GM23338 (cell line): ENCODE measurements around the gene EPHB3. TPM values are rescaled to one million over a fixed set of nuclear protein-coding genes. Genes with fewer than 3 reads are reported as not detected.
A peak's percentile ranks its signal among the peaks of the same experiment; 100 is the strongest.

Experiments used
- ATAC-seq: fragments of 200-7000 bp; cut with Tn5 transposase; 3 replicates; pipeline ENCODE4 v1.9.1; 2020
- DNase-seq: peaks from one replicate; pipeline ENCODE4 v3.0.0-alpha.2; 2015; ENCODE audit warnings: low spot score
- H2AFZ ChIP-seq: fragments of 200-600 bp; sonication (generic); 2 replicates; pipeline ENCODE4 v1.8.0; 2016; ENCODE audit warnings: antibody characterized with exemption, mild to moderate bottlenecking, moderate library complexity
- H3F3A ChIP-seq: fragments of 200-600 bp; sonication (generic); replicated peaks from 2 replicates; pipeline ENCODE4 v1.8.0; 2017; ENCODE audit warnings: antibody characterized with exemption, mixed run types, low read depth
- H3K27ac ChIP-seq: fragments of 200-600 bp; sonication (generic); 2 replicates; pipeline ENCODE4 v1.6.1; 2016; ENCODE audit warnings: low read depth
- H3K27me3 ChIP-seq: fragments of 200-600 bp; sonication (generic); 2 replicates; pipeline ENCODE4 v1.8.0; 2016; ENCODE audit warnings: mild to moderate bottlenecking, mixed run types, moderate library complexity; ENCODE audit not compliant: insufficient read depth
- H3K36me3 ChIP-seq: fragments of 200-600 bp; sonication (generic); 2 replicates; pipeline ENCODE4 v1.8.0; 2016; ENCODE audit warnings: mild to moderate bottlenecking; ENCODE audit not compliant: insufficient read depth
- H3K4me1 ChIP-seq: fragments of 200-600 bp; sonication (generic); 2 replicates; pipeline ENCODE4 v1.8.0; 2016; ENCODE audit warnings: mild to moderate bottlenecking, moderate library complexity; ENCODE audit not compliant: insufficient read depth
- H3K4me2 ChIP-seq: fragments of 200-600 bp; sonication (generic); 2 replicates; pipeline ENCODE4 v1.7.1; 2017; ENCODE audit warnings: mixed run types
- H3K4me3 ChIP-seq: fragments of 200-600 bp; sonication (generic); 2 replicates; pipeline ENCODE4 v1.6.1; 2016; ENCODE audit warnings: mixed run types
- H3K79me2 ChIP-seq: fragments of 200-600 bp; sonication (generic); replicated peaks from 2 replicates; pipeline ENCODE4 v1.8.0; 2017; ENCODE audit warnings: mild to moderate bottlenecking; ENCODE audit not compliant: insufficient read depth
- H3K9me2 ChIP-seq: fragments of 200-600 bp; sonication (generic); 2 replicates; pipeline ENCODE4 v1.8.0; 2017; ENCODE audit not compliant: insufficient read depth
- H4K20me1 ChIP-seq: fragments of 200-600 bp; sonication (generic); replicated peaks from 2 replicates; pipeline ENCODE4 v1.8.0; 2017; ENCODE audit warnings: mild to moderate bottlenecking; ENCODE audit not compliant: insufficient read depth
- H3K27ac Mint-ChIP-seq: 2 replicates; pipeline ENCODE4 v1.8.0; 2020; ENCODE audit warnings: inconsistent platforms, mild to moderate bottlenecking, moderate library complexity, mixed read lengths
- H3K27me3 Mint-ChIP-seq: 3 replicates; pipeline ENCODE4 v1.8.0; 2022; ENCODE audit warnings: low read depth, mild to moderate bottlenecking, moderate library complexity, mixed read lengths, inconsistent platforms; ENCODE audit not compliant: insufficient read depth, poor library complexity
- H3K36me3 Mint-ChIP-seq: 3 replicates; pipeline ENCODE4 v1.8.0; 2021; ENCODE audit warnings: low read depth, mild to moderate bottlenecking, inconsistent platforms, moderate library complexity, mixed read lengths
- H3K4me1 Mint-ChIP-seq: 3 replicates; pipeline ENCODE4 v1.8.0; 2020; ENCODE audit warnings: mild to moderate bottlenecking, inconsistent platforms, mixed read lengths
- H3K4me3 Mint-ChIP-seq: 3 replicates; pipeline ENCODE4 v1.8.0; 2021; ENCODE audit warnings: moderate library complexity, mild to moderate bottlenecking, inconsistent platforms, mixed read lengths
- H3K9me3 Mint-ChIP-seq: 3 replicates; pipeline ENCODE4 v1.8.0; 2020; ENCODE audit warnings: moderate library complexity, mild to moderate bottlenecking, inconsistent platforms, mixed read lengths
- EZH2 ChIP-seq: fragments of 200-600 bp; sonication (generic); IDR thresholded peaks from one replicate; pipeline ENCODE4 v1.8.0; 2017; ENCODE audit warnings: antibody characterized with exemption, mild to moderate bottlenecking, low read depth; ENCODE audit not compliant: unreplicated experiment
- NANOG ChIP-seq: IDR thresholded peaks from 2 replicates; pipeline ENCODE4 v1.6.1; 2016; ENCODE audit warnings: antibody characterized with exemption, borderline replicate concordance
- ZNF331 ChIP-seq: fragments of 250-450 bp; sonication (Bioruptor Pico); IDR thresholded peaks from 2 replicates; pipeline ENCODE4 v1.5.0; 2020; ENCODE audit warnings: low read depth, mild to moderate bottlenecking, moderate library complexity
- polyA plus RNA-seq: library from polyadenylated mRNA; unstranded; fragments of >200 nt; fragmentation: Nextera tagmentation; extraction: Ambion mirVana; gene quantifications from 2 replicates; pipeline ENCODE4 v1.2.1, GENCODE V29; 2016
- total RNA-seq: library from RNA; depleted of rRNA; stranded (reverse); fragments of >200 nt; shearing (Covaris generic); gene quantifications from 2 replicates; pipeline ENCODE4 v1.2.3, GENCODE V29; 2014
- TF ChIP-seq, protein P1 (sequence below), 2 experiments: fragments of 200-600 bp in 1 of 2; sonication (generic) in 1 of 2; conservative IDR thresholded peaks; 2 replicates each; pipeline versions ENCODE4 v1.5.1 to v1.6.1; 2016 to 2017; ENCODE audit warnings: antibody characterized with exemption in 2 of 2, low read depth in 2 of 2, mild to moderate bottlenecking in 2 of 2, moderate library complexity in 1 of 2
- TF ChIP-seq, protein P2 (sequence below): fragments of 250-450 bp; sonication (Bioruptor Pico); IDR thresholded peaks from 2 replicates; pipeline ENCODE4 v1.5.0; 2020; ENCODE audit warnings: mild to moderate bottlenecking, moderate library complexity
- TF ChIP-seq, protein P3 (sequence below): IDR thresholded peaks from one replicate; pipeline ENCODE4 v1.6.1; 2018; ENCODE audit warnings: antibody characterized with exemption; ENCODE audit not compliant: unreplicated experiment

The EPHB3 gene
- total and polyA plus RNA-seq, 2 experiments from 2014 or later = 0.57 to 2.0 TPM

DNA sequence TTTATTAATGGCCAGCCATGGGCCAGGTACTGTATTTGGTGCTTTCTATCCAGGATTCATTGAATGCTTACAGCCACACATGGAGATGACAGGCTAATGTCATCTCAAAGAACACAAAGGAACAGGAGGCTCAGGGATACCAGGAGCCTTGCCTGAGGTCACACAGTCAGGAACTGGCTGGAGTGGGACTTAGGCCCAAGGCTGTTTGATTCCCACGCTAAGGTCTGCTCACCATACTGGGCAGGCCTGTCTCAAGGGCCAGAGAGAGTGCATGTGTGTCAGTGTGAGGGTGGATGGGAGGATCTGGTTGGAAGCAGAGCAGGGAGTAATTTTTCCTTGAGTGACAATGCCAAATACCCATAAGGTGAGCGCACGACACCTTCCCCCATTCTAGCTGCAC is 37.6 kb downstream of the EPHB3 start:
- ATAC-seq = no peak
- Histone ChIP-seq H3K79me2 (no peaks in the 10 kb centered on the region), H3K9me2 (no peaks in the 10 kb centered on the region), H3K27ac (no peak overlapping the region), H3K4me3 (no peak overlapping the region), H3K4me1 (peaks cover 46% of the 10 kb centered on the region), H3F3A (peaks cover 15% of the 10 kb centered on the region), H3K4me2 (no peak overlapping the region), H2AFZ (no peak overlapping the region), H3K27me3 (peaks cover 74% of the 10 kb centered on the region), H3K36me3 (no peaks in the 10 kb centered on the region), H4K20me1 (peaks cover 6% of the 10 kb centered on the region; the same call in 1 of the 2 replicates)
- Mint-ChIP-seq H3K4me1 (peaks cover 47% of the 10 kb centered on the region), H3K9me3 (no peaks in the 10 kb centered on the region; the same call in 2 of the 3 replicates), H3K27ac (no peak overlapping the region), H3K36me3 (no peaks in the 10 kb centered on the region), H3K27me3 (peaks cover 55% of the 10 kb centered on the region), H3K4me3 (no peak overlapping the region)
- no peak for DNase-seq
- TF ChIP-seq NANOG (no peak), ZNF331 (CRISPR knock-in tag) (no peak), EZH2 (no peak)
- TF ChIP-seq, protein P1, sequence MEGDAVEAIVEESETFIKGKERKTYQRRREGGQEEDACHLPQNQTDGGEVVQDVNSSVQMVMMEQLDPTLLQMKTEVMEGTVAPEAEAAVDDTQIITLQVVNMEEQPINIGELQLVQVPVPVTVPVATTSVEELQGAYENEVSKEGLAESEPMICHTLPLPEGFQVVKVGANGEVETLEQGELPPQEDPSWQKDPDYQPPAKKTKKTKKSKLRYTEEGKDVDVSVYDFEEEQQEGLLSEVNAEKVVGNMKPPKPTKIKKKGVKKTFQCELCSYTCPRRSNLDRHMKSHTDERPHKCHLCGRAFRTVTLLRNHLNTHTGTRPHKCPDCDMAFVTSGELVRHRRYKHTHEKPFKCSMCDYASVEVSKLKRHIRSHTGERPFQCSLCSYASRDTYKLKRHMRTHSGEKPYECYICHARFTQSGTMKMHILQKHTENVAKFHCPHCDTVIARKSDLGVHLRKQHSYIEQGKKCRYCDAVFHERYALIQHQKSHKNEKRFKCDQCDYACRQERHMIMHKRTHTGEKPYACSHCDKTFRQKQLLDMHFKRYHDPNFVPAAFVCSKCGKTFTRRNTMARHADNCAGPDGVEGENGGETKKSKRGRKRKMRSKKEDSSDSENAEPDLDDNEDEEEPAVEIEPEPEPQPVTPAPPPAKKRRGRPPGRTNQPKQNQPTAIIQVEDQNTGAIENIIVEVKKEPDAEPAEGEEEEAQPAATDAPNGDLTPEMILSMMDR (conservative IDR thresholded peaks at IDR 0.05; ENCODE audit: low read depth in 2 of 2) = no peak

DNA sequence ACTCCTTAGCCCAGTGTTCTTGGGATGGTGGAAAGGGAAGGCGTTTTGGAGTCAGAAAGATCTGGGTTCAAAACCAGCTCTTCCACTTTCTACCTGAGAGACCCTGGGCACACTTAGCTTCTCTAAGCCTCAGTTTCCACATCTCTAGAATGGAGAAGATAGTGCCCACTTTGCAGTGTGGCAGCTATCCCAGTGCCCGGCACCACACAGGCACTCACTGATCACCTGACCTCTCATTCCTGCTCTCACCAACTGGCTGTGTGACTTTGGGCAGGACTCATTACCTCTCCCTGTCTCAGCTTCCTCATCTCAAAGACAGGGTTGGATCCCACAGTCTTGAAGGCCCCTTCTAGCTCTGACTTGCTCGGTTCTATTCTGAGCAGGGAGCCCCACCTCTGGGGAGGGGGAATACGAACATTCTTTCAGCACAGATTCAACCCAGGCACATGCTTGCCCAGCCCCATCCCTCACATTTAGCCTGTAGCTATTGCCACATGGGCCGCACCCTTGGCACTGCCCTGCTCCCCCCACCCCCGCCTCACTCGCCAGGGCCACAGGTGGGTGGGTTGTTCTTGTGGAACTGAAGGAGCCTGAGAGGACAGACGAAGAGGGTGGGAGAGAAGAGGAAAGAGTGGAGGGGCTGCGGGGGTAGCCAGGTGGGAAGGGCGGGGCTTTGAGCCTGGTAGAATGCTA is 39.2 kb downstream of the EPHB3 start:
- H3K79me2 ChIP-seq = no peaks in the 10 kb centered on the region
- peaks cover 38% of the 10 kb centered on the region for H3K4me1 ChIP-seq
- DNase-seq = no peak
- H3K27me3 ChIP-seq = peaks cover 78% of the 10 kb centered on the region
- peaks cover 23% of the 10 kb centered on the region for H3F3A ChIP-seq
- no peaks in the 10 kb centered on the region for H3K36me3 Mint-ChIP-seq
- no peaks in the 10 kb centered on the region; the same call in 2 of the 3 replicates for H3K9me3 Mint-ChIP-seq
- H3K27ac Mint-ChIP-seq = no peak overlapping the region
- H2AFZ ChIP-seq = no peak overlapping the region
- peak overlapping the region; percentile 72; the same call in 1 of the 2 replicates for H3K4me3 ChIP-seq
- H3K4me3 Mint-ChIP-seq = peak overlapping the region; percentile 59
- no peak for ATAC-seq
- H3K27ac ChIP-seq = no peak overlapping the region
- TF ChIP-seq ZNF331 (CRISPR knock-in tag) = no peak
- no peak for TF ChIP-seq EZH2
- TF ChIP-seq, protein P2, sequence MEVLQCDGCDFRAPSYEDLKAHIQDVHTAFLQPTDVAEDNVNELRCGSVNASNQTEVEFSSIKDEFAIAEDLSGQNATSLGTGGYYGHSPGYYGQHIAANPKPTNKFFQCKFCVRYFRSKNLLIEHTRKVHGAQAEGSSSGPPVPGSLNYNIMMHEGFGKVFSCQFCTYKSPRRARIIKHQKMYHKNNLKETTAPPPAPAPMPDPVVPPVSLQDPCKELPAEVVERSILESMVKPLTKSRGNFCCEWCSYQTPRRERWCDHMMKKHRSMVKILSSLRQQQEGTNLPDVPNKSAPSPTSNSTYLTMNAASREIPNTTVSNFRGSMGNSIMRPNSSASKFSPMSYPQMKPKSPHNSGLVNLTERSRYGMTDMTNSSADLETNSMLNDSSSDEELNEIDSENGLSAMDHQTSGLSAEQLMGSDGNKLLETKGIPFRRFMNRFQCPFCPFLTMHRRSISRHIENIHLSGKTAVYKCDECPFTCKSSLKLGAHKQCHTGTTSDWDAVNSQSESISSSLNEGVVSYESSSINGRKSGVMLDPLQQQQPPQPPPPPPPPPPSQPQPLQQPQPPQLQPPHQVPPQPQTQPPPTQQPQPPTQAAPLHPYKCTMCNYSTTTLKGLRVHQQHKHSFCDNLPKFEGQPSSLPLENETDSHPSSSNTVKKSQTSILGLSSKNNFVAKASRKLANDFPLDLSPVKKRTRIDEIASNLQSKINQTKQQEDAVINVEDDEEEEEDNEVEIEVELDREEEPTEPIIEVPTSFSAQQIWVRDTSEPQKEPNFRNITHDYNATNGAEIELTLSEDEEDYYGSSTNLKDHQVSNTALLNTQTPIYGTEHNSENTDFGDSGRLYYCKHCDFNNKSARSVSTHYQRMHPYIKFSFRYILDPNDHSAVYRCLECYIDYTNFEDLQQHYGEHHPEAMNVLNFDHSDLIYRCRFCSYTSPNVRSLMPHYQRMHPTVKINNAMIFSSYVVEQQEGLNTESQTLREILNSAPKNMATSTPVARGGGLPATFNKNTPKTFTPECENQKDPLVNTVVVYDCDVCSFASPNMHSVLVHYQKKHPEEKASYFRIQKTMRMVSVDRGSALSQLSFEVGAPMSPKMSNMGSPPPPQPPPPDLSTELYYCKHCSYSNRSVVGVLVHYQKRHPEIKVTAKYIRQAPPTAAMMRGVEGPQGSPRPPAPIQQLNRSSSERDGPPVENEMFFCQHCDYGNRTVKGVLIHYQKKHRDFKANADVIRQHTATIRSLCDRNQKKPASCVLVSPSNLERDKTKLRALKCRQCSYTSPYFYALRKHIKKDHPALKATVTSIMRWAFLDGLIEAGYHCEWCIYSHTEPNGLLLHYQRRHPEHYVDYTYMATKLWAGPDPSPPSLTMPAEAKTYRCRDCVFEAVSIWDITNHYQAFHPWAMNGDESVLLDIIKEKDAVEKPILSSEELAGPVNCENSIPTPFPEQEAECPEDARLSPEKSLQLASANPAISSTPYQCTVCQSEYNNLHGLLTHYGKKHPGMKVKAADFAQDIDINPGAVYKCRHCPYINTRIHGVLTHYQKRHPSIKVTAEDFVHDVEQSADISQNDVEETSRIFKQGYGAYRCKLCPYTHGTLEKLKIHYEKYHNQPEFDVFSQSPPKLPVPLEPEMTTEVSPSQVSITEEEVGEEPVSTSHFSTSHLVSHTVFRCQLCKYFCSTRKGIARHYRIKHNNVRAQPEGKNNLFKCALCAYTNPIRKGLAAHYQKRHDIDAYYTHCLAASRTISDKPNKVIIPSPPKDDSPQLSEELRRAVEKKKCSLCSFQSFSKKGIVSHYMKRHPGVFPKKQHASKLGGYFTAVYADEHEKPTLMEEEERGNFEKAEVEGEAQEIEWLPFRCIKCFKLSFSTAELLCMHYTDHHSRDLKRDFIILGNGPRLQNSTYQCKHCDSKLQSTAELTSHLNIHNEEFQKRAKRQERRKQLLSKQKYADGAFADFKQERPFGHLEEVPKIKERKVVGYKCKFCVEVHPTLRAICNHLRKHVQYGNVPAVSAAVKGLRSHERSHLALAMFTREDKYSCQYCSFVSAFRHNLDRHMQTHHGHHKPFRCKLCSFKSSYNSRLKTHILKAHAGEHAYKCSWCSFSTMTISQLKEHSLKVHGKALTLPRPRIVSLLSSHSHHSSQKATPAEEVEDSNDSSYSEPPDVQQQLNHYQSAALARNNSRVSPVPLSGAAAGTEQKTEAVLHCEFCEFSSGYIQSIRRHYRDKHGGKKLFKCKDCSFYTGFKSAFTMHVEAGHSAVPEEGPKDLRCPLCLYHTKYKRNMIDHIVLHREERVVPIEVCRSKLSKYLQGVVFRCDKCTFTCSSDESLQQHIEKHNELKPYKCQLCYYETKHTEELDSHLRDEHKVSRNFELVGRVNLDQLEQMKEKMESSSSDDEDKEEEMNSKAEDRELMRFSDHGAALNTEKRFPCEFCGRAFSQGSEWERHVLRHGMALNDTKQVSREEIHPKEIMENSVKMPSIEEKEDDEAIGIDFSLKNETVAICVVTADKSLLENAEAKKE (CRISPR knock-in tag) = no peak
- TF ChIP-seq, protein P3, sequence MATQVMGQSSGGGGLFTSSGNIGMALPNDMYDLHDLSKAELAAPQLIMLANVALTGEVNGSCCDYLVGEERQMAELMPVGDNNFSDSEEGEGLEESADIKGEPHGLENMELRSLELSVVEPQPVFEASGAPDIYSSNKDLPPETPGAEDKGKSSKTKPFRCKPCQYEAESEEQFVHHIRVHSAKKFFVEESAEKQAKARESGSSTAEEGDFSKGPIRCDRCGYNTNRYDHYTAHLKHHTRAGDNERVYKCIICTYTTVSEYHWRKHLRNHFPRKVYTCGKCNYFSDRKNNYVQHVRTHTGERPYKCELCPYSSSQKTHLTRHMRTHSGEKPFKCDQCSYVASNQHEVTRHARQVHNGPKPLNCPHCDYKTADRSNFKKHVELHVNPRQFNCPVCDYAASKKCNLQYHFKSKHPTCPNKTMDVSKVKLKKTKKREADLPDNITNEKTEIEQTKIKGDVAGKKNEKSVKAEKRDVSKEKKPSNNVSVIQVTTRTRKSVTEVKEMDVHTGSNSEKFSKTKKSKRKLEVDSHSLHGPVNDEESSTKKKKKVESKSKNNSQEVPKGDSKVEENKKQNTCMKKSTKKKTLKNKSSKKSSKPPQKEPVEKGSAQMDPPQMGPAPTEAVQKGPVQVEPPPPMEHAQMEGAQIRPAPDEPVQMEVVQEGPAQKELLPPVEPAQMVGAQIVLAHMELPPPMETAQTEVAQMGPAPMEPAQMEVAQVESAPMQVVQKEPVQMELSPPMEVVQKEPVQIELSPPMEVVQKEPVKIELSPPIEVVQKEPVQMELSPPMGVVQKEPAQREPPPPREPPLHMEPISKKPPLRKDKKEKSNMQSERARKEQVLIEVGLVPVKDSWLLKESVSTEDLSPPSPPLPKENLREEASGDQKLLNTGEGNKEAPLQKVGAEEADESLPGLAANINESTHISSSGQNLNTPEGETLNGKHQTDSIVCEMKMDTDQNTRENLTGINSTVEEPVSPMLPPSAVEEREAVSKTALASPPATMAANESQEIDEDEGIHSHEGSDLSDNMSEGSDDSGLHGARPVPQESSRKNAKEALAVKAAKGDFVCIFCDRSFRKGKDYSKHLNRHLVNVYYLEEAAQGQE = no peak
- peaks cover 6% of the 10 kb centered on the region; the same call in 1 of the 2 replicates for H4K20me1 ChIP-seq
- no peaks in the 10 kb centered on the region for H3K36me3 ChIP-seq
- H3K9me2 ChIP-seq = no peaks in the 10 kb centered on the region
- H3K27me3 Mint-ChIP-seq = peaks cover 62% of the 10 kb centered on the region
- peak overlapping the region; percentile 93 for H3K4me2 ChIP-seq
- H3K4me1 Mint-ChIP-seq = peaks cover 38% of the 10 kb centered on the region
